H1 (cell line): ENCODE measurements around the gene GALNT2. TPM values are rescaled to one million over a fixed set of nuclear protein-coding genes. Genes with fewer than 3 reads are reported as not detected.

Source experiments
- CTCF ChIA-PET: fragments of 300-600 bp; sonication (Branson Sonifier 250); formaldehyde crosslinking; loops from one replicate; lab custom pipeline; 2021; ENCODE audit not compliant: partially characterized antibody; lab: Charles Lee
- POLR2A ChIA-PET: fragments of 300-600 bp; sonication (Branson Sonifier 250); formaldehyde crosslinking; loops from one replicate; lab custom pipeline; 2021; ENCODE audit warnings: inconsistent platforms; ENCODE audit not compliant: partially characterized antibody; lab: Charles Lee
- DNase-seq, 2 experiments: peaks; one replicate each; pipeline versions ENCODE4 v3.0.0 to v3.0.0-alpha.2; 2010 to 2022; ENCODE audit warnings: low spot score in 2 of 2, low read depth in 1 of 2, mixed read lengths in 1 of 2
- FAIRE-seq: peaks from 2 replicates; lab custom pipeline; 2011; peaks lifted over from hg19 to GRCh38; lab: Jason Lieb, UNC
- H2AFZ ChIP-seq: 2 replicates; pipeline ENCODE4 v1.8.1; 2012; ENCODE audit warnings: low read length, inconsistent platforms
- H2AK5ac ChIP-seq: 2 replicates; pipeline ENCODE4 v1.6.1; 2013; ENCODE audit warnings: low read depth, low read length
- H2BK120ac ChIP-seq: replicated peaks from 2 replicates; pipeline ENCODE3; 2013; ENCODE audit warnings: low read depth, low read length, inconsistent platforms
- H2BK12ac ChIP-seq: 2 replicates; pipeline ENCODE4 v1.6.1; 2013; ENCODE audit warnings: low read depth, low read length
- H2BK15ac ChIP-seq: 2 replicates; pipeline ENCODE4 v1.6.1; 2013; ENCODE audit warnings: low read length
- H2BK20ac ChIP-seq: 2 replicates; pipeline ENCODE4 v1.6.1; 2013; ENCODE audit warnings: low read length
- H2BK5ac ChIP-seq: 2 replicates; pipeline ENCODE4 v1.6.1; 2013; ENCODE audit warnings: low read depth, low read length
- H3K14ac ChIP-seq: 2 replicates; pipeline ENCODE4 v1.6.1; 2013; ENCODE audit warnings: inconsistent platforms; ENCODE audit not compliant: insufficient read length
- H3K18ac ChIP-seq: 2 replicates; pipeline ENCODE4 v1.6.1; 2013; ENCODE audit warnings: low read length; ENCODE audit errors: extremely low read depth
- H3K23ac ChIP-seq: 2 replicates; pipeline ENCODE4 v1.6.1; 2013; ENCODE audit warnings: inconsistent platforms; ENCODE audit not compliant: insufficient read length
- H3K23me2 ChIP-seq: 2 replicates; pipeline ENCODE4 v1.6.1; 2013; ENCODE audit warnings: low read depth, low read length
- H3K27ac ChIP-seq: 2 replicates; pipeline ENCODE4 v1.6.1; 2011; ENCODE audit warnings: low read depth, low read length, inconsistent platforms
- H3K27me3 ChIP-seq, 4 experiments: replicated peaks in 1 of 4; 1 replicate in 1 of 4; 2 replicates in 3 of 4; pipeline versions ENCODE4 v1.6.1 to v1.8.1; 2011 to 2013; ENCODE audit warnings: low read length in 3 of 4, mild to moderate bottlenecking in 3 of 4, inconsistent platforms in 2 of 4, mixed read lengths in 2 of 4, moderate library complexity in 1 of 4; ENCODE audit not compliant: control insufficient read depth in 3 of 4, insufficient read depth in 3 of 4; ENCODE audit errors: extremely low read depth in 1 of 4
- H3K36me3 ChIP-seq, 4 experiments: 2 replicates each; pipeline versions ENCODE4 v1.6.1 to v1.8.1; 2011 to 2013; ENCODE audit warnings: mild to moderate bottlenecking in 4 of 4, low read length in 3 of 4, moderate library complexity in 2 of 4, control low read depth in 1 of 4, inconsistent platforms in 1 of 4; ENCODE audit not compliant: insufficient read depth in 4 of 4, control insufficient read depth in 2 of 4
- H3K4ac ChIP-seq: replicated peaks from 2 replicates; pipeline ENCODE3; 2013; ENCODE audit warnings: low read length, low read depth, mixed read lengths, inconsistent platforms; ENCODE audit not compliant: insufficient read length
- H3K4me1 ChIP-seq, 4 experiments: replicated peaks in 1 of 4; 1 replicate in 1 of 4; 2 replicates in 3 of 4; pipeline versions ENCODE4 v1.6.1 to v1.8.1; 2011 to 2013; ENCODE audit warnings: low read length in 3 of 4, inconsistent platforms in 2 of 4, mixed read lengths in 1 of 4; ENCODE audit not compliant: insufficient read depth in 4 of 4, control insufficient read depth in 3 of 4
- H3K4me2 ChIP-seq, 2 experiments: 2 replicates each; pipeline versions ENCODE4 v1.6.1 to v1.8.1; 2011 to 2013; ENCODE audit warnings: low read depth in 2 of 2, low read length in 2 of 2, control low read depth in 1 of 2, inconsistent platforms in 1 of 2, mild to moderate bottlenecking in 1 of 2; ENCODE audit not compliant: insufficient read depth in 1 of 2
- H3K4me3 ChIP-seq, 4 experiments: fragments of 200-600, 300-600 bp in 1 of 4; sonication (generic), shearing (Covaris generic), sonication (Bioruptor Twin) in 1 of 4; 2 replicates each; pipeline versions ENCODE4 v1.5.1 to v1.8.1; 2011 to 2016; ENCODE audit warnings: low read length in 4 of 4, low read depth in 3 of 4, control low read depth in 2 of 4, inconsistent platforms in 2 of 4, mild to moderate bottlenecking in 2 of 4, mixed read lengths in 1 of 4, moderate library complexity in 1 of 4; ENCODE audit not compliant: insufficient read depth in 2 of 4; ENCODE audit errors: extremely low read depth in 1 of 4
- H3K56ac ChIP-seq: replicated peaks from 2 replicates; pipeline ENCODE3; 2013; ENCODE audit warnings: low read depth, mild to moderate bottlenecking, mixed read lengths, low read length, inconsistent platforms; ENCODE audit not compliant: insufficient read length
- H3K79me1 ChIP-seq: 2 replicates; pipeline ENCODE4 v1.6.1; 2013; ENCODE audit warnings: low read depth, low read length, control low read depth
- H3K79me2 ChIP-seq, 2 experiments: 2 replicates each; pipeline versions ENCODE4 v1.6.1 to v1.8.1; 2012 to 2013; ENCODE audit warnings: low read length in 2 of 2, mild to moderate bottlenecking in 2 of 2, inconsistent platforms in 1 of 2; ENCODE audit not compliant: insufficient read depth in 2 of 2, control insufficient read depth in 1 of 2
- H3K9ac ChIP-seq, 4 experiments: replicated peaks in 1 of 4; 1 replicate in 1 of 4; 2 replicates in 3 of 4; pipeline versions ENCODE4 v1.6.1 to v1.8.1; 2011 to 2013; ENCODE audit warnings: low read depth in 3 of 4, low read length in 3 of 4, control low read depth in 2 of 4, mild to moderate bottlenecking in 2 of 4, moderate library complexity in 2 of 4, inconsistent platforms in 1 of 4; ENCODE audit errors: extremely low read depth in 1 of 4
- H3K9me3 ChIP-seq, 2 experiments: 2 replicates each; pipeline versions ENCODE4 v1.6.1 to v1.8.1; 2012 to 2013; ENCODE audit warnings: mild to moderate bottlenecking in 2 of 2, moderate library complexity in 2 of 2, control low read depth in 1 of 2, inconsistent platforms in 1 of 2, low read depth in 1 of 2, low read length in 1 of 2, mixed read lengths in 1 of 2; ENCODE audit not compliant: insufficient read depth in 2 of 2
- H4K20me1 ChIP-seq, 2 experiments: replicated peaks in 1 of 2; 2 replicates each; pipeline versions ENCODE3 to v1.8.1; 2011 to 2013; ENCODE audit warnings: inconsistent platforms in 2 of 2, low read length in 2 of 2, mild to moderate bottlenecking in 1 of 2; ENCODE audit not compliant: insufficient read depth in 2 of 2, control insufficient read depth in 1 of 2
- H4K5ac ChIP-seq: 2 replicates; pipeline ENCODE4 v1.6.1; 2013; ENCODE audit warnings: low read length, low read depth, mixed read lengths, inconsistent platforms; ENCODE audit not compliant: insufficient read length
- H4K8ac ChIP-seq: 2 replicates; pipeline ENCODE4 v1.8.0; 2013; ENCODE audit warnings: mild to moderate bottlenecking, moderate library complexity, low read length, inconsistent platforms; ENCODE audit not compliant: insufficient read depth; ENCODE audit errors: extremely low read depth
- H4K91ac ChIP-seq: replicated peaks from 2 replicates; pipeline ENCODE3; 2013; ENCODE audit warnings: low read length, mixed read lengths, inconsistent platforms; ENCODE audit not compliant: insufficient read length
- CBX5 ChIP-seq: fragments of 300-800, 300-1000 bp; sonication (generic); IDR thresholded peaks from 2 replicates; pipeline ENCODE4 v1.7.1; 2016; ENCODE audit warnings: antibody characterized with exemption, low read length, low read depth
- CREB1 ChIP-seq: IDR thresholded peaks from 2 replicates; pipeline ENCODE4 v1.6.1; 2012; ENCODE audit warnings: inconsistent platforms
- CTBP2 ChIP-seq: IDR thresholded peaks from 2 replicates; pipeline ENCODE4 v1.7.0; 2011; ENCODE audit warnings: borderline replicate concordance, mild to moderate bottlenecking, moderate library complexity, mixed read lengths, low read length; ENCODE audit not compliant: insufficient read depth, insufficient read length
- EGR1 ChIP-seq: IDR thresholded peaks from 2 replicates; pipeline ENCODE4 v1.6.1; 2011; ENCODE audit warnings: low read depth, low read length, borderline replicate concordance
- EZH2 ChIP-seq: fragments of 200-600 bp; sonication (generic); IDR thresholded peaks from 2 replicates; pipeline ENCODE4 v1.7.1; 2012; ENCODE audit warnings: low read depth, mild to moderate bottlenecking, moderate library complexity, low read length, inconsistent platforms; ENCODE audit not compliant: severe bottlenecking
- MAFK ChIP-seq: IDR thresholded peaks from 2 replicates; pipeline ENCODE4 v1.6.1; 2012; ENCODE audit warnings: low read depth, mild to moderate bottlenecking, improper control_type of control experiment, low read length
- PHF8 ChIP-seq: fragments of 200-600 bp; sonication (generic); conservative IDR thresholded peaks from 2 replicates; pipeline ENCODE4 v1.7.1; 2012; ENCODE audit warnings: low read depth, mild to moderate bottlenecking, inconsistent platforms, low read length, moderate library complexity
- POLR2AphosphoS5 ChIP-seq: IDR thresholded peaks from 2 replicates; pipeline ENCODE4 v1.6.1; 2011; ENCODE audit warnings: low read depth, low read length
- RBBP5 ChIP-seq: IDR thresholded peaks from 2 replicates; pipeline ENCODE4 v1.7.1; 2012; ENCODE audit warnings: low read depth, mild to moderate bottlenecking, inconsistent platforms, low read length, moderate library complexity, borderline replicate concordance
- RXRA ChIP-seq: IDR thresholded peaks from 2 replicates; pipeline ENCODE4 v1.6.1; 2011; ENCODE audit warnings: low read depth, mild to moderate bottlenecking, low read length, moderate library complexity; ENCODE audit not compliant: insufficient read depth
- TEAD4 ChIP-seq: IDR thresholded peaks from 2 replicates; pipeline ENCODE4 v1.6.1; 2012; ENCODE audit warnings: low read depth, low read length, inconsistent platforms, mixed read lengths
- ZNF274 ChIP-seq: IDR thresholded peaks from 2 replicates; pipeline ENCODE4 v1.7.0; 2012; ENCODE audit warnings: low read length, borderline replicate concordance; ENCODE audit errors: extremely low read depth
- WGBS, 2 experiments: shearing (Covaris generic) in 1 of 2; methylation state at CpG; one replicate each; pipeline versions ENCODE4 v1.1.6 to v1.1.7; 2013 to 2015; ENCODE audit warnings: low lambda C conversion rate in 2 of 2, mixed read lengths in 2 of 2, inconsistent platforms in 1 of 2, low coverage in 1 of 2, missing lambda C conversion rate in 1 of 2; ENCODE audit not compliant: insufficient replicate concordance in 2 of 2, insufficient coverage in 1 of 2, insufficient read length in 1 of 2; ENCODE audit errors: extremely low coverage in 1 of 2, missing lambda C conversion rate in 1 of 2; 5-methylcytosine and 5-hydroxymethylcytosine counted together
- polyA plus RNA-seq, 7 experiments: library from polyadenylated mRNA; depleted of rRNA in 3 of 7; stranded (reverse) in 5 of 7; unstranded in 2 of 7; fragments of >200 nt in 5 of 7; fragments of 200-250 nt in 2 of 7; gene quantifications; 1 replicate in 5 of 7; 2 replicates in 1 of 7; 4 replicates in 1 of 7; pipeline versions ENCODE4 v1.2.1 to v1.2.3, GENCODE V29; 2011 to 2013; ENCODE audit warnings: missing spikeins in 2 of 7, mixed read lengths in 2 of 7
- total RNA-seq: library from RNA; stranded (reverse); fragmentation: NEBNext Ultra II Directional; extraction: Animal tissue kit (Norgen Biotek cat#: 25700); gene quantifications from 2 replicates; pipeline ENCODE4 v1.2.1, GENCODE V29; 2021
- TF ChIP-seq, protein P1 (sequence below): IDR thresholded peaks from 2 replicates; pipeline ENCODE4 v1.6.1; 2012; ENCODE audit warnings: low read length, inconsistent platforms

GALNT2 gene
- total and polyA plus RNA-seq, 2 of the 8 experiments (the other 6 are each of a cell fraction or from before 2014, with no cell fraction given): 34.5 to 75.3 TPM

DNA sequence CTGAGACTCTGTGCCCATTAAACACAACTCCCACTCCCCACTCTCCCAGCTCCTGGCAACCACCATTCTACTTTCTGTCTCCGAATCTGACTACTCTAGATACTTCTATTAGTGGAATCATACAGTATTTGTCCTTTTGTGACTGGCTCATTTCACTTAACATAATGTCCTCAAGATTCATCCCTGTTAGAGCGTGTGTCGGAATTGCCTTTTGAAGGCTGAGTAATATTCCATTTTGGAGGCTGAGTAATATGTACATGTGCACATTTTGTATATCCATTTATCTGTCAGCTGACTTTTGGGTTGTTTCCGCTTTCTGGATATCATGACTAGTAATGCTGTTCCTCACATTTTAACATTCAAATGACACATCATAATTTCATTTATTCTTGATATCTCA, 30.3 kb downstream of the GALNT2 start:
- no peak overlapping the region for H4K91ac ChIP-seq
- H3K79me2 ChIP-seq: peaks cover 0 to 78% of the 10 kb centered on the region in 2 experiments; a peak in 2 of 4 replicates
- no peaks in the 10 kb centered on the region for H3K36me3 ChIP-seq
- peaks cover 0 to 16% (median 11%) of the 10 kb centered on the region in 4 experiments; a peak in 6 of 7 replicates for H3K4me1 ChIP-seq
- no peaks in the 10 kb centered on the region for H3K9me3 ChIP-seq
- CTCF ChIA-PET: interaction anchor here (1.1 kb wide), 1 partner anchor 11 kb away, joined by 5 read pairs; no protein-coding TSS in a partner anchor
- FAIRE-seq (no peak), DNase-seq (no peak)
- H4K20me1 ChIP-seq: peaks cover 2 to 4% of the 10 kb centered on the region in 2 experiments
- no peak overlapping the region for H2AFZ ChIP-seq
- H3K27ac ChIP-seq: no peak overlapping the region
- H2BK12ac ChIP-seq: no peak overlapping the region
- no peak overlapping the region for H3K14ac ChIP-seq
- no peak overlapping the region for H3K9ac ChIP-seq
- POLR2A ChIA-PET: no interaction called here
- H3K56ac ChIP-seq: no peak overlapping the region
- H3K27me3 ChIP-seq: no peaks in the 10 kb centered on the region
- no peaks in the 10 kb centered on the region for H3K23me2 ChIP-seq
- H3K4me2 ChIP-seq: no peak overlapping the region
- no peak overlapping the region for H3K23ac ChIP-seq
- no peak overlapping the region for H3K18ac ChIP-seq
- 96% methylated on average over 4 of the region's 4 CpGs; no CpG with 5 or more reads in 1 of the 2 experiments for WGBS, 2 experiments
- no peak overlapping the region for H2BK5ac ChIP-seq
- no peak overlapping the region for H3K4me3 ChIP-seq
- H2BK15ac ChIP-seq: no peak overlapping the region
- H2BK20ac ChIP-seq: no peak overlapping the region
- H3K4ac ChIP-seq: no peak overlapping the region
- H4K8ac ChIP-seq: no peak overlapping the region
- no peak overlapping the region for H2BK120ac ChIP-seq
- no peak overlapping the region for H2AK5ac ChIP-seq
- no peak overlapping the region for H4K5ac ChIP-seq
- peaks cover 5% of the 10 kb centered on the region; the same call in 1 of the 2 replicates for H3K79me1 ChIP-seq
- TF ChIP-seq EGR1: no peak
- TF ChIP-seq RXRA: no peak
- TF ChIP-seq TEAD4: no peak
- TF ChIP-seq, protein P1, sequence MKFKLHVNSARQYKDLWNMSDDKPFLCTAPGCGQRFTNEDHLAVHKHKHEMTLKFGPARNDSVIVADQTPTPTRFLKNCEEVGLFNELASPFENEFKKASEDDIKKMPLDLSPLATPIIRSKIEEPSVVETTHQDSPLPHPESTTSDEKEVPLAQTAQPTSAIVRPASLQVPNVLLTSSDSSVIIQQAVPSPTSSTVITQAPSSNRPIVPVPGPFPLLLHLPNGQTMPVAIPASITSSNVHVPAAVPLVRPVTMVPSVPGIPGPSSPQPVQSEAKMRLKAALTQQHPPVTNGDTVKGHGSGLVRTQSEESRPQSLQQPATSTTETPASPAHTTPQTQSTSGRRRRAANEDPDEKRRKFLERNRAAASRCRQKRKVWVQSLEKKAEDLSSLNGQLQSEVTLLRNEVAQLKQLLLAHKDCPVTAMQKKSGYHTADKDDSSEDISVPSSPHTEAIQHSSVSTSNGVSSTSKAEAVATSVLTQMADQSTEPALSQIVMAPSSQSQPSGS: no peak
- no peak for TF ChIP-seq CREB1
- no peak for TF ChIP-seq EZH2
- TF ChIP-seq ZNF274: no peak
- no peak for TF ChIP-seq PHF8
- TF ChIP-seq MAFK: no peak
- no peak for TF ChIP-seq RBBP5
- no peak for TF ChIP-seq CTBP2
- TF ChIP-seq CBX5: no peak
- no peak for TF ChIP-seq POLR2AphosphoS5
